Stimulated activated CD8-positive, alpha-beta memory T cell treated with anti-CD3 and anti-CD28 coated beads, Interleukin-12 subunit alpha, Interleukin-12 subunit beta, amount 100 ng/mL, for 4 hours (primary cell): Measurements from ENCODE around the gene EPHA1.
"Not testable (repeated sequence)": the region's sequence is repeated elsewhere in the genome, so short reads cannot be mapped to it uniquely, and the experiment has no call there.

Experiments
- DNase-seq: peaks from one replicate; pipeline ENCODE4 v3.0.0-alpha.2; 2020; ENCODE audit warnings: low read depth

The EPHA1 gene

GRCh38 chr7:143405173-143406001 is 3.3 kb downstream of the EPHA1 start:
- DNase-seq = no peak

GRCh38 chr7:143402233-143402632 is 6.4 kb downstream of the EPHA1 start:
- not testable (repeated sequence) for DNase-seq

- DNase-seq = no peak
Measured at GRCh38 chr7:143401265-143401664, 7.4 kb downstream of the EPHA1 start.

- no peak for DNase-seq
Measured at GRCh38 chr7:143399642-143400041, 9.0 kb downstream of the EPHA1 start.

GRCh38 chr7:143399151-143399550 is 9.5 kb downstream of the EPHA1 start:
- DNase-seq = no peak

- DNase-seq = no peak
Measured at GRCh38 chr7:143398616-143399015, 10.0 kb downstream of the EPHA1 start.

GRCh38 chr7:143397710-143398530 is 10.7 kb downstream of the EPHA1 start:
- no peak for DNase-seq

- DNase-seq = no peak
Measured at GRCh38 chr7:143396625-143397556, 11.8 kb downstream of the EPHA1 start.

GRCh38 chr7:143396182-143396581 is 12.5 kb downstream of the EPHA1 start:
- no peak for DNase-seq

GRCh38 chr7:143395187-143396149 is 13.2 kb downstream of the EPHA1 start:
- no peak for DNase-seq

- no peak for DNase-seq
Measured at GRCh38 chr7:143394777-143395176, 13.9 kb downstream of the EPHA1 start.

GRCh38 chr7:143394068-143394467 is 14.6 kb downstream of the EPHA1 start:
- DNase-seq = no peak

GRCh38 chr7:143393267-143394041 is 15.2 kb downstream of the EPHA1 start:
- no peak for DNase-seq

- DNase-seq = no peak
Measured at GRCh38 chr7:143392875-143393266, 15.8 kb downstream of the EPHA1 start.

- DNase-seq = not testable (repeated sequence)
Measured at GRCh38 chr7:143392427-143392826, 16.2 kb downstream of the EPHA1 start.

GRCh38 chr7:143391462-143392404 is 16.9 kb downstream of the EPHA1 start:
- DNase-seq = no peak

- no peak for DNase-seq
Measured at GRCh38 chr7:143390773-143391317, 17.8 kb downstream of the EPHA1 start.

GRCh38 chr7:143390104-143390772 is 18.4 kb downstream of the EPHA1 start:
- DNase-seq = no peak
